OCI-LY1 (cell line): ENCODE data around the gene SHC3.

Experiments used
- CTCF ChIP-seq: fragments of 200-600 bp; sonication (generic), shearing (Covaris generic); IDR thresholded peaks from 2 replicates; pipeline ENCODE4 v1.5.1; 2017; ENCODE audit warnings: mild to moderate bottlenecking, antibody characterized with exemption, low read length, moderate library complexity, mixed read lengths
- EZH2 ChIP-seq: fragments of 200-600 bp; sonication (generic), shearing (Covaris generic); IDR thresholded peaks from 2 replicates; pipeline ENCODE4 v1.8.0; 2017; ENCODE audit warnings: borderline replicate concordance, mixed run types, mild to moderate bottlenecking, antibody characterized with exemption, low read length, moderate library complexity, mixed read lengths

- TF ChIP-seq CTCF (peak; percentile 83), EZH2 (no peak)
Observed at GRCh38 chr9:89000973-89001916, 177.4 kb downstream of the SHC3 start.
